GM12878 (cell line): ENCODE measurements around the gene COL20A1.

Experiments used
- JUND ChIP-seq: IDR thresholded peaks from 2 replicates; pipeline ENCODE4 v1.6.1; 2012; ENCODE audit warnings: low read depth, mild to moderate bottlenecking, low read length, improper control_type of control experiment, moderate library complexity
- MAX ChIP-seq: IDR thresholded peaks from 2 replicates; pipeline ENCODE4 v1.6.1; 2012; ENCODE audit warnings: low read depth, low read length, improper control_type of control experiment
- MEF2A ChIP-seq: IDR thresholded peaks from 2 replicates; pipeline ENCODE4 v1.6.1; 2011; ENCODE audit warnings: low read depth, mild to moderate bottlenecking, low read length, moderate library complexity; ENCODE audit not compliant: insufficient read depth
- POLR2A ChIP-seq: IDR thresholded peaks from 2 replicates; pipeline ENCODE4 v1.6.1; 2011; ENCODE audit warnings: low read depth, mild to moderate bottlenecking, low read length
- ZNF274 ChIP-seq: IDR thresholded peaks from one replicate; pipeline ENCODE4 v1.8.0; 2011; ENCODE audit not compliant: insufficient read length, insufficient read depth
- TF ChIP-seq, protein P1 (sequence below): IDR thresholded peaks from 2 replicates; pipeline ENCODE4 v1.6.1; 2012; ENCODE audit warnings: low read length, inconsistent platforms
- TF ChIP-seq, protein P2 (sequence below), 3 experiments: IDR thresholded peaks in 2 of 3; conservative IDR thresholded peaks in 1 of 3; 2 replicates each; pipeline ENCODE4 v1.5.1; 2011; ENCODE audit warnings: low read depth in 3 of 3, low read length in 3 of 3, mild to moderate bottlenecking in 3 of 3, control low read depth in 2 of 3, moderate library complexity in 2 of 3, inconsistent platforms in 1 of 3, mixed read lengths in 1 of 3; ENCODE audit not compliant: control insufficient read depth in 2 of 3, insufficient read depth in 1 of 3; ENCODE audit errors: extremely low read depth in 1 of 3

GRCh38 chr20:63317061-63317460 is 24.1 kb downstream of the COL20A1 start:
- TF ChIP-seq, protein P1, sequence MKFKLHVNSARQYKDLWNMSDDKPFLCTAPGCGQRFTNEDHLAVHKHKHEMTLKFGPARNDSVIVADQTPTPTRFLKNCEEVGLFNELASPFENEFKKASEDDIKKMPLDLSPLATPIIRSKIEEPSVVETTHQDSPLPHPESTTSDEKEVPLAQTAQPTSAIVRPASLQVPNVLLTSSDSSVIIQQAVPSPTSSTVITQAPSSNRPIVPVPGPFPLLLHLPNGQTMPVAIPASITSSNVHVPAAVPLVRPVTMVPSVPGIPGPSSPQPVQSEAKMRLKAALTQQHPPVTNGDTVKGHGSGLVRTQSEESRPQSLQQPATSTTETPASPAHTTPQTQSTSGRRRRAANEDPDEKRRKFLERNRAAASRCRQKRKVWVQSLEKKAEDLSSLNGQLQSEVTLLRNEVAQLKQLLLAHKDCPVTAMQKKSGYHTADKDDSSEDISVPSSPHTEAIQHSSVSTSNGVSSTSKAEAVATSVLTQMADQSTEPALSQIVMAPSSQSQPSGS: no peak
- TF ChIP-seq ZNF274: no peak
- no peak for TF ChIP-seq MAX
- no peak for TF ChIP-seq POLR2A
- TF ChIP-seq, protein P2, sequence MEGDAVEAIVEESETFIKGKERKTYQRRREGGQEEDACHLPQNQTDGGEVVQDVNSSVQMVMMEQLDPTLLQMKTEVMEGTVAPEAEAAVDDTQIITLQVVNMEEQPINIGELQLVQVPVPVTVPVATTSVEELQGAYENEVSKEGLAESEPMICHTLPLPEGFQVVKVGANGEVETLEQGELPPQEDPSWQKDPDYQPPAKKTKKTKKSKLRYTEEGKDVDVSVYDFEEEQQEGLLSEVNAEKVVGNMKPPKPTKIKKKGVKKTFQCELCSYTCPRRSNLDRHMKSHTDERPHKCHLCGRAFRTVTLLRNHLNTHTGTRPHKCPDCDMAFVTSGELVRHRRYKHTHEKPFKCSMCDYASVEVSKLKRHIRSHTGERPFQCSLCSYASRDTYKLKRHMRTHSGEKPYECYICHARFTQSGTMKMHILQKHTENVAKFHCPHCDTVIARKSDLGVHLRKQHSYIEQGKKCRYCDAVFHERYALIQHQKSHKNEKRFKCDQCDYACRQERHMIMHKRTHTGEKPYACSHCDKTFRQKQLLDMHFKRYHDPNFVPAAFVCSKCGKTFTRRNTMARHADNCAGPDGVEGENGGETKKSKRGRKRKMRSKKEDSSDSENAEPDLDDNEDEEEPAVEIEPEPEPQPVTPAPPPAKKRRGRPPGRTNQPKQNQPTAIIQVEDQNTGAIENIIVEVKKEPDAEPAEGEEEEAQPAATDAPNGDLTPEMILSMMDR (IDR thresholded peaks at IDR 0.05 in 2 of 3, conservative IDR thresholded peaks at IDR 0.05 in 1 of 3; ENCODE audit: control insufficient read depth in 2 of 3, extremely low read depth in 1 of 3, insufficient read depth in 1 of 3, low read depth in 3 of 3, low read length in 3 of 3): no peak
- TF ChIP-seq MEF2A: no peak
- TF ChIP-seq JUND: no peak
